Measurements from ENCODE around the gene HOXA2.

The HOXA2 gene

GRCh38 chr7:27051451-27051850 lies 51.0 kb downstream of the HOXA2 start:
- in situ Hi-C loops (cut with MboI; ENCODE audit: low pct_unique_long_range_greater_than_20kb, low sequenced_read_pairs) = no loop called here

More at GRCh38 chr7:27051451-27051850, 51.0 kb downstream of the HOXA2 start:
- DNase-seq = no peak
